Measurements from ENCODE around the gene ARMC7.
"Not testable (repeated sequence)": the region's sequence is repeated elsewhere in the genome, so short reads cannot be mapped to it uniquely, and the experiment has no call there.

Gene ARMC7

DNA sequence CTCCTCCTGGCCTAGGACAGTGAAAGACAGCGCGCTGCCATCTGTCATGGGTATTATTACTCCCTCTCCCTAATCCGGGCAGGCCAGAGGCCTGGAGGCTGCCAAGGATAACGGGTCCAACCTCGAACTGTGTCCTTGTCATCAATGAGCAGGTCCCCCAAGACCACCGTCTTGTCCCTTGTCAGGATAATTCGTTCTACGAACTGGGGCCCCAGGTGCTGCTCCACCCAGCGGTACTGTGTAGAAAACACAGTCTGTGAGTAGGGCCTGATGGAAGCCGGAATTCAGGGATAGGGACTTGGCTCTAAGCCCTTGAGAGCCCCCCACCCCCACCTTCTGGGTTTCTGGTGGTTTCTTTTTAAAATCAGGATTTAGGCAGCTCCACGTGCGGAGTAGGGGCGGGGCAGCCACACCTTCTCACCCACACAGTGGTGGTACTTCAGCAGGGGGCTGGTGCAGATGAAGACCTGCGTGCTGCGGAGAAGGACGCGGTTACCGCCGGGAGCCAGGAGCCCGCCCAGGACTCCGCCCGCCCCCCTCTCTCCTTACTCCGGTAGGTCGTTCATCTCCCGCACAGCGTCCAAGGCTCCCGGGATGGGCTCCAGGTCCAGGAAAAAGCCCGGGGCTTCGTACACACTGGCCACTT is 21.0 kb downstream of the ARMC7 start:
- peak; percentile 82 for DNase-seq

DNA sequence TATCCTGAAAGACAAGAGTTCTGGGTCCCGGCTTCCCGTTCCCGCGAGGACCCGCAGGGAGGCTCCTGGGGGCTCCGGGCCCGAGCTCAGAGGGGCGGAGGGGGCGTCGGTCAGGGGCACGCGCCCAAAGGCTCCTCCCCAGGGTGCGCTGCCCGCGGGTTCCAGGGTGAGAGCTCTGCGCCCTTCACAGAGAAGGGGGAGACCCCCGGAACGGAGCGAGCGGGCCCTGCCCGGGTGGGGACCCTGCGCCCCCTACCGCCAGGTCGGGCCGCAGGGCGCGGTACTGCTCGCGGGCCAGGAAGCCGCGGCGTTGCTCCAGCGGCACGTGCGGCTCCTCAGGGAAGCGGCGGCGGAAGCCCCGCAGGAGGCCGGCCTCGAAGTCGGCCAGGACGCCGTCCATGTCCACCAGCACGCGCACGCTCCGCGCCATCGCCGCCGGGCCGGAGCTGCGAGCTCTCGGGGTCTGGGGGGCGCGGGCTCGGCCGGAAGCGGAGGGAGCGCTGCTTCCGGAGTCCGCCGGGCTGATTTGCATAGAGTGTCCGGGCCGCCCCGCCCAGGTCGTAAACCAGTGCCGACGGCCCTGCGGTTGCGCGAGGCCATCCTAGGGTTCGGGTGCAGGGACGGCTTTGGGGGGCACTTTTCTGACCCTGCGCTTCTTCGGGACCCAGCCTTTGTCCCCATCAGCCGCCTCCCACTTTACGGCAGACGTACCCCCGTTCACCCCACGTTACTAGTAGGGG is 21.7 kb downstream of the ARMC7 start, which contains the start of gene NT5C:
Gene NT5C, minus strand, starts transcription at position 465 of the 740 bp plus-strand sequence. Its CDS starts 35 bp downstream, at position 430.
- peak; percentile 88 for DNase-seq

DNA sequence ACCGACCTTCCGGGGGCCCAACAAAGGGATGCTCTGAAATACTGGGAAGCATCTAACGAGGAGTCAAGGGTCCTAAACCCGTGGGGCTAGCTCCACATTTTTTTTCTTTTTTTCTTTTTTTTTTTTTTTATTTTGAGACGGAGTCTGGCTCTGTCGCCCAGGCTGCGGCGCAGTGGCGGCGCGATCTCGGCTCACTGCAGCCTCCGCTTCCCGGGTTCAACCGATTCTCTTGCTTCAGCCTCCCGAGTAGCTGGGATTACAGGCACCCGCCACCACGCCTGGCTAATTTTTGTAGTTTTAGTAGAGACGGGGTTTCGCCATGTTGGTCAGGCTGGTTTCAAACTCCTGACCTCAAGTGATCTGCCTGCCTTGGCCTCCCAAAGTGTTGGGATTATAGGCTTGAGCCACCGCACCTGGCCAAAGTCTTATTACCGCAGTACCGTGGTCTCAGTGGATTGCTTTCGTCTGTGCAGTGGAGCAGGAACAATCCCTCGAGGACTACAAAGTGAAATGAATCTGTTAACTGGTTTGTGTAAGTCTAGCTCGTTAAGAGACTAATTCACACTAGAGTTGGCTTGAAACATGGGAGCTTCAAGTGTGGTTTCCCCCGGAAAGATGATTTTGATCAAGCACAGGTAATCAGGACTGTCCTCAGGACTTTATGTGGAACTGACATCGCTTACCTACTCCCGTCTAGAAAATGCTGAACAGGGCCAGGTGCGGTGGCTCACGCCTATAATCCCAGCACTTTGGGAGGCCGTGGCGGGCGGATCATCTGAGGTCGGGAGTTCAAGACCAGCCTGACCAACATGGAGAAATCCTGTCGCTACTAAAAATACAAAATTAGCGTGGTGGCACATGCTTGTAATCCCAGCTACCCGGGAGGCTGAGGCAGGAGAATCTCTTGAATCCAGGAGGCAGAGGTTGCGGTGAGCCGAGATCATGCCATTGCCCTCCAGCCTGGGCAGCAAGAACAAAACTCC is 22.5 kb downstream of the ARMC7 start:
- DNase-seq = not testable (repeated sequence)

DNA sequence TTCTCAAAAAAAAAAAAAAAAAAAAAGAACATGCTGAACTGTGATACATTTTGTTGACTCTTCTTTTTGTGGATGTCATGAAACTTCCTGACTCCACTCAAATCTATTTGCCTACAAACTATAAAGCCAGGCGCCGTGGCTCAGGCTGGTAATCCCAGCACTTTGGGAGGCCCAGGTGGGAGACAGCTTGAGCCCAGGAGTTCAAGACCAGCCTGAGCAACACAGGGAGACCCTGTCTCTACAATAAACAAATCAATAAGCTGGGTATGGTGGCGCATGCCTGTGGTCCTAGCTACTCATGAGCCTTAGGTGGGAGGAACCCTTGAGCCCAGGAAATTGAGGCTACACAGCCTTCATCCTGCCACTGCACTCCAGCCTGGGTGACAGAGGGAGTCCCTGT is 23.2 kb downstream of the ARMC7 start:
- no peak for DNase-seq

DNA sequence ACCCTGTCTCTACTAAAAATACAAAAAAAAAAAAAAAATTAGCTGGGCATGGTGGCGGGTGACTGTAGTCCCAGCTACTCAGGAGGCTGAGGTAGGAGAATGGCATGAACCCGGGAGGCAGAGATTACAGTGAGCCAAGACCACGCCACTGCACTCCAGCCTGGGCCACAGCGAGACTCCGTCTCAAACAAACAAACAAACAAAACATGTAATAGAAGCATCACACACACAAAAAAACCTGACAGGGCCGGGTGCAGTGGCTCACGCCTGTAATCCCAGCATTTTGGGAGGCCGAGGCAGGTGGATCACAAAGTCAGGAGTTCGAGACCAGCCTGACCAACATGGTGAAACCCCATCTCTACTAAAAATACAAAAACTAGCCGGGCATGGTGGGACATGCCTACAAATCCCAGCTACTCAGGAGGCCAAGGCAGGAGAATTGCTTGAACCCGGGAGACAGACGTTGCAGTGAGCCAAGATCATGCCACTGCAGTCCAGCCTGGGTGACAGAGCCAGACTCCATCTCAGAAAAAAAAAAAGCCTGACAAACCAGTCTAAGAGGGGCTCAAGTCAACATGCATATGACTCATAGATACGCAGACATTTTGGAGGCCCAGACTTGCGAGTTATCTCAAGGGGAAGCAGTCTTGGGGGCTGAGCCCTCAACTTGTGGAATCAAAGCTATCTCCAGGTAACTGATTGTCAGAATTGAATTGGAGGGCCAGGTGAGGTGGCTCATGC is 24.0 kb downstream of the ARMC7 start:
- DNase-seq = not testable (repeated sequence)

DNA sequence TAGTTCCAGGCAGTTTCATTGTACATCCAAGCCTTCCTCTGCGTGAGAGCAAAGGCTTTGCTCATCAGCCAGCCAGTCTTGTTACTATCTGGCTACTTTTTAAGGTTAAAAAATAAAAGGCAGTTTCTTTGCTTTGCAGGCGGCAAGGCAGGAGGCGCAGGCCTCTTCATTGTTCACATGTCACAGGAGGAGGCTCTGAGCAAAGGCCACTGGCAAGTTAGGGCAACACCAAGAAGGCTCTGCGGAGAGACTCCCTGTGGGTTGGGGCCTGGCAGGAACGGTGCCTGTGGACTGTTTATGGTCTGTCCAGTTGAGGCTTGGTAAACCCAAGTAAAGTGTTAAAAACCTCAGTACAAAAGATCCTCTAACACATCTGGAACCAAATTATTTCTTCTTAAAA is 25.7 kb downstream of the ARMC7 start:
- no peak for DNase-seq

DNA sequence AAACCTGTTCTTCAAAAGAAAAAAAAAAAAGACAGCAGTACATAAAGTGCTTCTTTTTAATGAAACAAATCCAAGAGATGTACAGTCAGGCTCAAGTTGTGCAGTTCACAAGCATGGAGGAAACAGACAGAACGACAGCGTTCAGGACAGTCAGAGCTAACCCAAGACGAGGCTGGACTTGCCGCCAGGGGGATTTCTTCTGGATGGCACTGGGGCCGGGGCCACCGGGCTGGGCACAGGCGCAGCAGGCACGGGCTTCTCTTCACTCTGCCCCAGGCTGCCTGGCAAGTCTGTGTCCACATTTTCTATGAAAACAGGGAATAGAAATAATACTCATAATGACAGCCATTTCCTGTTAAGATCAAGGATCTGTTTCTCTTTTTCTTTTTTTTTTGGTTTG is 26.2 kb downstream of the ARMC7 start:
- no peak for DNase-seq

DNA sequence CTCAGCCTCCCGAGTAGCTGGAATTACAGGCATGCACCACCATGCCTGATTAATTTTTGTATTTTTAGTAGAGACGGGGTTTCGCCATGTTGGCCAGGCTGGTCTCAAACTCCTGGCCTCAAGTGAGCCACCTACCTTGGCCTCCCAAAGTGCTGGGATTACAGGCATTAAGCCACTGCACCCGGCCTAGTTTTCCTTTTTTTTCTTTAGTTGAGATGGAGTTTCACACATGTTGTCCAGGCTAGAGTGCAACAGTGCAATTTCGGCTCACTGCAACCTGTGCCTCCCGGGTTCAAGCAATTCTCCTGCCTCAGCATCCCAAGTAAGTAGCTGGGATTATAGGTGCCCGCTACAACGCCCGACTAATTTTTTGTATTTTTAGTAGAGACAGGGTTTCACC is 28.0 kb downstream of the ARMC7 start:
- not testable (repeated sequence) for DNase-seq

DNA sequence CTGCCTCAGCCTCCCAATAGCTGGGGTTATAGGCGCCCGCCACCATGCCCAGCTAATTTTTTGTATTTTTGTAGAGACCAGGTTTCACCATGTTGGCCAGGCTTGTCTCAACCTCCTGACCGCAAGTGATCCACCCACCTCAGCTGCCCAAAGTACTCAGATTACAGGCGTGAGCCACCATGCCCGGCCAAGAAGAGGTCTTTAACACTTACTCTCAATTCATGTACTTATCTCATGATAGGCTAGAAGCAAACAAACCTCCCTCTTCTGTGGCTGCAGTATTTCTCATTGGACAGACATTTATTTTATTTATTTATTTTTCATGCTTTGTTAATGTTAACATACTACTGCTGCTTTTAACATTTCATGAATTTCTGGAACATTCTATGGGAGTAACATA is 28.8 kb downstream of the ARMC7 start:
- no peak for DNase-seq

DNA sequence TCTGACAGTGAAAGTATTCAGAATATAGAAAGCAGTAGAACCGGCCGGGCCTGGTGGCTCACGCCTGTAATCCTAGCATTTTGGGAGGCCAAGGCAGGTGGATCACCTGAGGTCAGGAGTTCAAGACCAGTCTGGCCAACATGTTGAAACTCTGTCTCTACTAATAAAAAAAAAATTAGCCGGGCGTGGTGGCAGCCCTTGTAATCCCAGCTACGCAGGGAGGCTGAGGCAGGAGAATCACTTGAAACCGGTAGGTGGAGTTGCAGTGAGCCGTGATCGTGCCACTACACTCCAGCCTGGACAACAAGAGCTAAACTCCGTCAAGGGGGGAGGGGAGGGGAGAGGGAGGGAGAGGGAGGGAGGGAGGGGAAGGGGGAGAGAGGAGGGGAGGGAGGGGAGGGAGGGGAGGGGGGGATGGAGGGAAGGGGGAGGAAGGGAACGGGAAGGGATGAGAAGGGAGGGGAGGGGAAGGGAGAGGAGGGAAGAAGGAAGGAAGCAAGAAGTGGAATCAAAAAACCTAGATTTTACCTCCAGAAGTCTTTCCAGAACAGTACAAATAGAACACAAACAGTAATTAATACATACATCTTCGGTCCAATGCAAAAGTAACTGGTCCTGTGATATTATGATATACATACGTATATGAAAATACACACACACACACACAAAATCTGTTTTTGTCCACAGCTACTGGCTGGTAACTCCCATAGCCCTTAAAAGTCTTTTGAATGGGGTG is 32.6 kb downstream of the ARMC7 start:
- no peak for DNase-seq

DNA sequence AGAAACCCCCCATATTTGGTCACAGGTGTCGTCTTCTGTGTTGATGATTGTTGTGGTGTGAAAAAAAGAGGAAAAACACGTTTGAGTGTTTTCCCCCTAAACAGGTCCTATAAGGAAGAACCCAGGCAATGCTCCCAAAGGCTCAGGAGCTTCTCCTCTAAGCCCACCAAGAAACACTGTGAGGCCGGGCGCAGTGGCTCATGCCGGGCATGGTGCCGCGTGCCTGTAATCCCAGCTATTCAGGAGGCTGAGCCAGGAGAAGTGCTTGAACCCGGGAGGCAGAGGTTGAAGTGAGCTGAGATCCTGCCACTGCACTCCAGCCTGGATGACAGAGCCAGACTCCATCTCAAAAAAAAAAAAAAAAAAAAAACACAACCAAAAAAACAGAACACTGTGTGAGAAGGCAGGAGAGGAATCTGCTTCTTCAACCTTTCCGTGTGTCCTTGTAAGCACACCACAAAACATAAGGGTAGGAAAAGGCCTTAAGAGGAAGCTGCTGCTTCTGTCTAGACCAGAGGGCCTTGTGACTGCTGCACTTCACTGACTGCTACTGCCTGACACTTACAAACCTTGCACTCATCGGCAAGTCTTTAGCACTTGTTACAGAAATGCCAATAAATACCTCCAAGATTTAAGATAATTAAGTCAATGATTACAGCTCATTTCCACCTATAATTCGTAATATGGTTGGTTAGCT is 35.2 kb downstream of the ARMC7 start:
- DNase-seq = peak; percentile 38

DNA sequence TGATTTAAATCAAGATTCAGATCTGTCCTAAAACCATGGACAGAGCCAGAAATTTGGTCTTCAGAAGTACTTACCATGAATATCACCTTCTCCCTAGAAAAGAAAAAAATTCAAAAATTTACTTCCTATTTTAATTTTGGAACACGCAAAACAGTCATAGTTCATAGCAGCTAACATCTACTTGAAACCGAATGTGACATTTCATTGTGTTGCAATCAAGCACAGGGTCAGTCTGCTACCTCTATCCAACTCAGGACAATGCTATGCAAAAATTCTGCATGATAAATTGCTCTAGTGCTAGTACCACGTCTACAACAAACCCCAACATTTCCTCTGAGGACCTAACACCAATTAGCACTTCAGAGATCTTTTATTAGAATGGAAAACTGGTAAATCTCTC is 36.8 kb downstream of the ARMC7 start:
- DNase-seq = no peak

DNA sequence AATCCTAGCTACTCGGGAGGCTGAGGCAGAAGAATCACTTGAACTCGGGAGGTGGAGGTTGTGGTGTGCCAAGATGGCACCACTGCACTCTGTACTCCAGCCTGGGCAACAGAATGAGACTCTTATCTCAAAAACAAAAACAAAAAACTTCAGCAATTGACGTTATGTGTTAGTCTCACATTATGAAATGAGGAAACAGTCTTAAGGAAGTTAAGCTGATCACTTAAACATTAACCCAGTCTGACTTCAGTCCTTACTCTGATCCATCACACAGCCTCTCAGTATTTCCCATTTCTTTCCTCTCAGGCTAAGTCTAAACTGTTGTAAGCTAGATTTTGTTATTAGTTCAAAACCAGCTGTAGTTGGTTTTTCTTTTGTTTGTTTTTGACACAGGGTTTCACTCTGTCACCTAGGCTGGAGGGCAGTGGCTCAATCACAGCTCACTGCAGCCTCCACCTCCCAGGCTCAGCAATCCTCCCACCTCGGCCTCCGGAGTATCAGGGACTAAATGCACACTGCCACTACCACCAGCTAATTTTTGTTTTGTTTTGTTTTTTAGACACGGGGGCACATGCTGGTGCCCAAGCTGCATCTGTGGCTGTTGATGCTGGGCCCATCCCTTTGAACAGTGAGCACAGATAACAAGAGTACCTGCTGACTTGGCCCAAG is 38.2 kb downstream of the ARMC7 start:
- peak; percentile 19 for DNase-seq

DNA sequence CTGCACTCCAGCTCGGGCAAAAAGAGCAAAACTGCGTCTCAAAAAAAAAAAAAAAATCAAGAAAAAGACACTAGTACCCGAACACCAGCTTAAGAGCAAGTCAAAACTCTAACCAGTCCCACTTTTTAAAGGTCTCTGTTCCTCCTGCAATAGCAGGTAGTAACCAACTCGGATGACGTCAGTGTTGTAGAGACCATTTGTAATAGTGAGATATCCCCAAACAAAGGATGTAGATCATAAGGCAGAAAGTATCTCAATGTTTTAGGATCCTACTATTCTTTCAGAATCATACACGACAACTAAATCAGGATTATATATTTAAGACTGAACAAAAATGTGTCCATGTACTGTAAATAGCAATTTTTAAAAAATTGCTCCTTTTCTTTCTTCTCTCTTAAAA is 42.2 kb downstream of the ARMC7 start:
- DNase-seq = no peak

DNA sequence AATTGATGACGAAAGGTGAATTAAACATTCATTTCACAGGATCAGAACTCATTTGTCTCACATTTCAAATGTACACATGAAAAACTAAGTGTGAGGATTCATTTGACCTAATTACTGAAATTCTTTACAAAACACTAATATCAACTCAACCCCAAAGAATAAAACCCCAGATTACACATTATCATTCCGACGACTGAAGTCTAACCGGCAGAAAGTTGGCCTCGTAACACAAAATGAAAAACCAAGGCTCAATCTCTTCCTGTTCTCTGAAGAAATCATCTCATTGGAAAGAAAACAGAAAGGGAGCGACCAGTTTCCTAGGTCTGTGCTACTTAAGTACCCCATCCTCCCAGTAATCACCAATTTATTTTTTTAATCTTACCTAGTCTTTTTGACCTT is 42.8 kb downstream of the ARMC7 start:
- no peak for DNase-seq

DNA sequence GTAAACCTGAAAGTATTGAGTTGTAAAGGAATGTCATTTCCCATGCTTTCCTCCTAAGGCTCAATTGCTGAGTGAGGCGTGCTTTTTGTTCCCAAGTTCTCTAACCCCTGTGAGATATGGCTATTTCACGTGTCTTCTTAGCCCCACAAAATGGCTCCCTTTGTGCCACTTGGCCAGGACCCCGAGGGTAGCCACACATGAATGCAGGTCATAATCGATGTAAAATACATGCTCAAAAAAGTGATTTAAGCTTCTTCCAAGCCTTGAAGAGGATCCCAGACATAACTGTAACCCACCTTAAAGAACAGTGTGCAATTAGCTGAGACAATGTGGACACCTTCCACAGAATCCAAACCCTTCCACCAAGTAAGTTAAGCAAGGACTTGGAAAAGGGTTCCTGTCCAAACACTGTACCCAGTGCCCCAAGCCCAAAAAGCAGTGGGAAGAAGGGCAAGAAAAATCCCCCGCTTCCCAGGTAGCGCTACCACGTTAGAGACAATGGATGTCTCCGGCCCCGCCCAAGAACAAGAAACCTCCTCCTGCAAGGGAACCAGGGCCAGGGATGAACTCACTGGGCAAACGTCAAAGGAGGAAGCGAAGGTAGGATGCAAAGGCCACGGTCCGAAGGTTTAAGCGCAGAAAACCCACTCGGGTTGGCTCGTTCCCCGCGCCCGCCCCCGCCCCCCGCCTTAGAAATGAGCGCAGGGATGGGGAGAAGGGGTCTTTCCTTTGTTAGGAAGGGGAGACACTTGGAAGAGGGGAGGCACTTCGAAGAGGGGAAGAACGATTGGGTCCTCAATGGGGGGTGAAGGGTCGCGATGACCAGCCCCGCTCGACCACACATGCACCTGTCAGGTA is 43.4 kb downstream of the ARMC7 start:
- peak; percentile 74 for DNase-seq

DNA sequence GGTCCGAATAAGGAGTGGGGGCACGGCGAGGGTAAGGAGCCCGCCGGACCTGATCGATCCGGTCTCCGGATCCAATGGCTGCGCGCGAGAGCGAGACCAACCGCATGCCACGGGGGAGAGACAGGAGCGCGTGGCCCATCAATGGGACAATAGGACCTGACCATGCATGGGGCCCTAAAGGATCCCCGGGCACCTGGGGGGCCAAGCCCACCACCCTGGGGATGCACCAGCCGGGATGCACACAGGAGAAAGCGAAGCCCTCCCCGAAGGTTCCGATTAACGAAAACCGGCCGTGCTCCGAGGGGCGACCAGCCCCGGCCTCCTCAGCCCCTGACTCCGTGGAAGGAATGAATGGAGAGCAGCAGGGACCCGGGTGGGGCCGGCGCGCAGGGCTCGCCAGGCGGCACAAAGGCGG is 44.0 kb downstream of the ARMC7 start:
- DNase-seq = peak; percentile 73

DNA sequence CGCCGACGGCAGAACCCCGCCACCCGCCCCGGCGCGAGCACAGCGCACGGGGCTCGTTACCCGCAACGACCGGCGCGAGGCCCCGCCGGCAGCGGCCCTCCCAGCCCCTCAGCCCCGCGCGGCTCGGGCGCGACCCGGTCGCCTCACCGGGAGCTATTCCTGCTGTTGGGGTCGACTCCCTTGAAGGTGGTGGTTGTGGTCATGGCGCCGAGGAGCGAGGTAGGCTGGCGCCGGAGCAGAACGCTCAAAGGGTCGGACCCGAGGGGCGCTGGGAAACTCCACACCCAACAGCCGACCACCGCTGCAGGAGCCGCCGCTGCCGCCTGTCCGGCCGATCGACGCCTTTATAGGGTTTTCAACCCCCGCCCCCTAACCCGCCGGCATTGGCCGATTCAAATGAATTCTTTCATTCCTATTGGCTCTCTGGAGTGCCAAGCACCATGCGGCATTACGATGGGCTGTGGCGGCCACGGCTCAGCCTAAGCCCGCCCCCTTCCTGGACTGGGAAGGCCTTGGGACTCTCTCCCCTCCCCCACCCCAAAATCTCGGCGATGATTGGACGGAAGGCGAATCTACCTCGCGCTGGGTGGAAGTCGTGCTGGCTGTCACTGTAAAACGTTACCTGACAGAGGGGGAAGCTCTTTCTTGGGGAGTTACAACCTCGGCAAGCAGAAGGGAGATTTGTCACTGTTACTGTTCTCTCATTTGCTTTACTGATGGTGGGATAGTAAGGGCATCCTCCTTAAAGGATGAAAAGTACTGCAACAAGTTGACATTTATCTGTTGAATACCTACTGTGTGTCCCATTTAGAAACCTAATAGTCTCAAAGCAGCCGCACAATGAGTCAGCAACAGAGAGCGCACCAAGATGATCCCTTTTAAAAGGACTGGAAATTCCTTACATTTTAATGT is 44.7 kb downstream of the ARMC7 start, which contains the start of gene JPT1:
Gene JPT1, minus strand, starts transcription at position 318 of the 912 bp plus-strand sequence. Its CDS starts 115 bp downstream, at position 203.
- DNase-seq = peak; percentile 99
